Inflammatory macrophage (primary cell): Measurements from ENCODE around the gene FKTN.

ENCODE experiments used
- DNase-seq, 2 donors: peaks; one replicate each; pipeline ENCODE4 v3.0.0-alpha.2; 2020 to 2022

Gene FKTN

GRCh38 chr9:105679257-105680022, 121.5 kb downstream of the FKTN start:
- DNase-seq = no peak

GRCh38 chr9:105681313-105681712, 123.4 kb downstream of the FKTN start:
- DNase-seq = no peak

- DNase-seq = no peak
Measured at GRCh38 chr9:105681724-105682123, 123.8 kb downstream of the FKTN start.

GRCh38 chr9:105683688-105684275, 125.9 kb downstream of the FKTN start:
- no peak for DNase-seq

GRCh38 chr9:105686936-105687335, 129.0 kb downstream of the FKTN start:
- DNase-seq = no peak
